Liver (tissue), 9 donors: ENCODE measurements around the gene TTLL12. TPM values are rescaled to one million over a fixed set of nuclear protein-coding genes. Genes with fewer than 3 reads are reported as not detected.

Experiments
- DNase-seq: peaks from one replicate; pipeline ENCODE4 v3.0.0-alpha.2; 2017; ENCODE audit warnings: low spot score
- H3K27ac ChIP-seq, 2 donors: one replicate each; pipeline ENCODE4 v1.7.0; 2013; ENCODE audit warnings: inconsistent platforms in 2 of 2, low read length in 2 of 2, control low read depth in 1 of 2, low read depth in 1 of 2, mild to moderate bottlenecking in 1 of 2
- H3K27me3 ChIP-seq, 4 donors: one replicate each; pipeline versions ENCODE4 v1.6.1 to v1.7.0; 2013; ENCODE audit warnings: low read length in 3 of 4, inconsistent platforms in 1 of 4, mild to moderate bottlenecking in 1 of 4, moderate library complexity in 1 of 4; ENCODE audit not compliant: control insufficient read depth in 4 of 4, insufficient read depth in 4 of 4
- H3K36me3 ChIP-seq, 4 donors: one replicate each; pipeline versions ENCODE4 v1.6.1 to v1.7.0; 2013; ENCODE audit warnings: low read length in 3 of 4, mild to moderate bottlenecking in 3 of 4, low read depth in 1 of 4, moderate library complexity in 1 of 4; ENCODE audit not compliant: control insufficient read depth in 4 of 4, insufficient read depth in 3 of 4
- H3K4me1 ChIP-seq, 4 donors: one replicate each; pipeline versions ENCODE4 v1.6.1 to v1.7.0; 2013; ENCODE audit warnings: low read length in 3 of 4, mild to moderate bottlenecking in 3 of 4, moderate library complexity in 1 of 4; ENCODE audit not compliant: control insufficient read depth in 4 of 4, insufficient read depth in 4 of 4
- H3K4me3 ChIP-seq, 3 donors: one replicate each; pipeline versions ENCODE4 v1.6.1 to v1.7.0; 2013; ENCODE audit warnings: low read length in 3 of 3, control low read depth in 1 of 3, low read depth in 1 of 3, mild to moderate bottlenecking in 1 of 3
- H3K9ac ChIP-seq, 2 donors: one replicate each; pipeline ENCODE4 v1.7.0; 2013; ENCODE audit warnings: low read length in 2 of 2, mild to moderate bottlenecking in 2 of 2, moderate library complexity in 2 of 2, control low read depth in 1 of 2, low read depth in 1 of 2
- H3K9me3 ChIP-seq, 4 donors: one replicate each; pipeline versions ENCODE4 v1.6.1 to v1.7.0; 2013; ENCODE audit warnings: low read length in 3 of 4; ENCODE audit not compliant: control insufficient read depth in 4 of 4
- ATF3 ChIP-seq: IDR thresholded peaks from 2 replicates; pipeline ENCODE4 v1.6.1; 2016; ENCODE audit warnings: antibody characterized with exemption
- CTCF ChIP-seq: fragments of 150-350 bp; IDR thresholded peaks from 2 replicates; pipeline ENCODE4 v1.5.1; 2017; ENCODE audit warnings: improper control_type of control experiment, low read depth, low read length; ENCODE audit not compliant: missing input control
- EGR1 ChIP-seq, 2 donors: IDR thresholded peaks; 2 replicates each; pipeline ENCODE4 v1.6.1; 2016 to 2018; ENCODE audit warnings: antibody characterized with exemption in 2 of 2, low read depth in 2 of 2
- FOXA1 ChIP-seq: IDR thresholded peaks from 2 replicates; pipeline ENCODE4 v1.6.1; 2016; ENCODE audit warnings: antibody characterized with exemption
- FOXA2 ChIP-seq: IDR thresholded peaks from 2 replicates; pipeline ENCODE4 v1.6.1; 2016; ENCODE audit warnings: antibody characterized with exemption
- GABPA ChIP-seq, 2 donors: IDR thresholded peaks in 1 of 2; conservative IDR thresholded peaks in 1 of 2; 2 replicates each; pipeline ENCODE4 v1.6.1; 2016; ENCODE audit warnings: antibody characterized with exemption in 2 of 2, mild to moderate bottlenecking in 1 of 2, moderate library complexity in 1 of 2
- JUND ChIP-seq, 2 donors: IDR thresholded peaks; 2 replicates each; pipeline ENCODE4 v1.6.1; 2016; ENCODE audit warnings: antibody characterized with exemption in 2 of 2
- NR2F2 ChIP-seq: IDR thresholded peaks from 2 replicates; pipeline ENCODE4 v1.6.1; 2016; ENCODE audit warnings: antibody characterized with exemption
- RAD21 ChIP-seq, 2 donors: IDR thresholded peaks; 2 replicates each; pipeline ENCODE4 v1.6.1; 2016; ENCODE audit warnings: antibody characterized with exemption in 2 of 2, mild to moderate bottlenecking in 2 of 2
- REST ChIP-seq: IDR thresholded peaks from 2 replicates; pipeline ENCODE4 v1.6.1; 2016; ENCODE audit warnings: antibody characterized with exemption, mild to moderate bottlenecking
- SP1 ChIP-seq: IDR thresholded peaks from 2 replicates; pipeline ENCODE4 v1.6.1; 2018; ENCODE audit warnings: antibody characterized with exemption, mild to moderate bottlenecking
- ZBTB33 ChIP-seq: IDR thresholded peaks from 2 replicates; pipeline ENCODE4 v1.6.1; 2016; ENCODE audit warnings: antibody characterized with exemption
- WGBS: extraction: QIAGEN DNeasy Blood & Tissue Kit; methylation state at CpG from one replicate; pipeline ENCODE4 v1.1.7; 2013; 5-methylcytosine and 5-hydroxymethylcytosine counted together
- polyA plus RNA-seq, 2 donors: library from polyadenylated mRNA; stranded (reverse) in 1 of 2; unstranded in 1 of 2; fragments of 200-250 nt in 1 of 2; fragments of >200 nt in 1 of 2; fragmentation: Nextera tagmentation in 1 of 2; extraction: Ambion mirVana in 1 of 2; gene quantifications; one replicate each; pipeline versions ENCODE4 v1.2.1 to v1.2.3, GENCODE V29; 2013 to 2015
- total RNA-seq, 2 donors: library from RNA; depleted of rRNA; stranded (reverse); fragments of >200 nt; gene quantifications; one replicate each; pipeline ENCODE4 v1.2.3, GENCODE V29; 2014
- donor health status: healthy.
- donor health status: healthy.
- donor health status: healthy.
- donor health status: healthy.
- donor health status: healthy.

The TTLL12 gene
- total and polyA plus RNA-seq, 4 donors: 13.7 to 43.9 (median 20.5) TPM

GRCh38 chr22:43169310-43170130 is 17.4 kb downstream of the TTLL12 start:
- no peaks in the 10 kb centered on the region for H3K27me3 ChIP-seq
- peaks cover 12 to 49% (median 17%) of the 10 kb centered on the region in 4 donors for H3K36me3 ChIP-seq
- no peak overlapping the region for H3K9ac ChIP-seq
- 90% methylated on average over 23 of the region's 23 CpGs for WGBS
- no peaks in the 10 kb centered on the region for H3K4me1 ChIP-seq
- H3K27ac ChIP-seq: no peak overlapping the region
- DNase-seq: no peak
- TF ChIP-seq ATF3 (no peak), EGR1 (IDR thresholded peaks at IDR 0.05; ENCODE audit: low read depth in 2 of 2) (no peak), JUND (IDR thresholded peaks at IDR 0.05) (no peak), GABPA (IDR thresholded peaks at IDR 0.05 in 1 of 2, conservative IDR thresholded peaks at IDR 0.05 in 1 of 2) (no peak), FOXA2 (no peak), CTCF (no peak), FOXA1 (no peak), RAD21 (IDR thresholded peaks at IDR 0.05) (no peak), SP1 (no peak)
- H3K9me3 ChIP-seq: no peaks in the 10 kb centered on the region
- no peak overlapping the region for H3K4me3 ChIP-seq

GRCh38 chr22:43168471-43169309 is 18.2 kb downstream of the TTLL12 start:
- H3K4me3 ChIP-seq: no peak overlapping the region
- no peaks in the 10 kb centered on the region for H3K27me3 ChIP-seq
- TF ChIP-seq NR2F2 (no peak), ATF3 (no peak), REST (no peak), ZBTB33 (no peak), EGR1 (IDR thresholded peaks at IDR 0.05; ENCODE audit: low read depth in 2 of 2) (no peak)
- 88% methylated on average over 25 of the region's 25 CpGs for WGBS
- no peak for DNase-seq
- no peaks in the 10 kb centered on the region for H3K9me3 ChIP-seq
- H3K36me3 ChIP-seq: peaks cover 9 to 41% (median 14%) of the 10 kb centered on the region in 4 donors
- no peak overlapping the region for H3K27ac ChIP-seq
- no peaks in the 10 kb centered on the region for H3K4me1 ChIP-seq
- no peak overlapping the region for H3K9ac ChIP-seq
